ENCODE results near the gene TMEM107. TPM values are rescaled to one million over a fixed set of nuclear protein-coding genes. Genes with fewer than 3 reads are reported as not detected.

TMEM107 gene
- total RNA-seq (2021), result 11.3 to 17.2 TPM (median 11.9 TPM) in 3 replicates
- percentile 77 among the genes with signal in this experiment for Bru-seq, nascent RNA
- long read RNA-seq, experiment 1, transcript TMEM107-204 (5 exons, 747 nt), result major isoform, 5 of 14 reads
- long read RNA-seq, experiment 1, partial matches to known transcripts, result 2 of 14 reads
- long read RNA-seq, experiment 1, other reads (novel, unspliced or antisense), result 3 of 14 reads
- long read RNA-seq, experiment 2, partial matches to known transcripts, result 0 of 5 reads
- long read RNA-seq, experiment 2, other reads (novel, unspliced or antisense), result 1 of 5 reads
- long read RNA-seq, experiment 3, partial matches to known transcripts, result 2 of 9 reads
- long read RNA-seq, experiment 3, other reads (novel, unspliced or antisense), result 1 of 9 reads

GRCh38 chr17:8176197-8176940 lies at the start of gene TMEM107:
TMEM107 (minus strand) TSS chr17:8176380; CDS start chr17:8176286, 94 bp downstream.
- DNase-seq (ENCODE audit: low spot score), result peak; percentile 93
- H3K36me3 Mint-ChIP-seq, result no peaks in the 10 kb centered on the region
- no peaks in the 10 kb centered on the region for H3K27me3 Mint-ChIP-seq (ENCODE audit: low read depth)
- H3K4me1 Mint-ChIP-seq, result peaks cover 31% of the 10 kb centered on the region
- no peaks in the 10 kb centered on the region for H3K9me3 Mint-ChIP-seq
- H3K27ac Mint-ChIP-seq, result peak within 1 kb of the TSS; percentile 91
- TF ChIP-seq, protein P1, sequence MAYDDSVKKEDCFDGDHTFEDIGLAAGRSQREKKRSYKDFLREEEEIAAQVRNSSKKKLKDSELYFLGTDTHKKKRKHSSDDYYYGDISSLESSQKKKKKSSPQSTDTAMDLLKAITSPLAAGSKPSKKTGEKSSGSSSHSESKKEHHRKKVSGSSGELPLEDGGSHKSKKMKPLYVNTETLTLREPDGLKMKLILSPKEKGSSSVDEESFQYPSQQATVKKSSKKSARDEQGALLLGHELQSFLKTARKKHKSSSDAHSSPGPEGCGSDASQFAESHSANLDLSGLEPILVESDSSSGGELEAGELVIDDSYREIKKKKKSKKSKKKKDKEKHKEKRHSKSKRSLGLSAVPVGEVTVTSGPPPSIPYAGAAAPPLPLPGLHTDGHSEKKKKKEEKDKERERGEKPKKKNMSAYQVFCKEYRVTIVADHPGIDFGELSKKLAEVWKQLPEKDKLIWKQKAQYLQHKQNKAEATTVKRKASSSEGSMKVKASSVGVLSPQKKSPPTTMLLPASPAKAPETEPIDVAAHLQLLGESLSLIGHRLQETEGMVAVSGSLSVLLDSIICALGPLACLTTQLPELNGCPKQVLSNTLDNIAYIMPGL (CRISPR knock-in tag; IDR thresholded peaks at IDR 0.05), result peak; percentile 34; the same call in 1 of the 2 replicates
- TF ChIP-seq MYBL2 (CRISPR knock-in tag; IDR thresholded peaks at IDR 0.05) (peak; percentile 79; the same call in 1 of the 2 replicates), NFE2L1 (CRISPR knock-in tag; IDR thresholded peaks at IDR 0.05) (no peak), FOXP1 (CRISPR knock-in tag; IDR thresholded peaks at IDR 0.05; ENCODE audit: borderline replicate concordance) (peak; percentile 18; the same call in 1 of the 2 replicates), SP1 (CRISPR knock-in tag; conservative IDR thresholded peaks at IDR 0.05) (peak; percentile 69), IRF2 (CRISPR knock-in tag; IDR thresholded peaks at IDR 0.05; ENCODE audit: borderline replicate concordance, low read depth) (no peak), ZNF138 (CRISPR knock-in tag; conservative IDR thresholded peaks at IDR 0.05) (no peak), CBFB (CRISPR knock-in tag; IDR thresholded peaks at IDR 0.05; ENCODE audit: low read depth) (no peak)
- TF ChIP-seq, protein P2, sequence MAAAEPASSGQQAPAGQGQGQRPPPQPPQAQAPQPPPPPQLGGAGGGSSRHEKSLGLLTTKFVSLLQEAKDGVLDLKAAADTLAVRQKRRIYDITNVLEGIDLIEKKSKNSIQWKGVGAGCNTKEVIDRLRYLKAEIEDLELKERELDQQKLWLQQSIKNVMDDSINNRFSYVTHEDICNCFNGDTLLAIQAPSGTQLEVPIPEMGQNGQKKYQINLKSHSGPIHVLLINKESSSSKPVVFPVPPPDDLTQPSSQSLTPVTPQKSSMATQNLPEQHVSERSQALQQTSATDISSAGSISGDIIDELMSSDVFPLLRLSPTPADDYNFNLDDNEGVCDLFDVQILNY (CRISPR knock-in tag; IDR thresholded peaks at IDR 0.05), result peak; percentile 90; the same call in 1 of the 2 replicates
- TF ChIP-seq, protein P3, sequence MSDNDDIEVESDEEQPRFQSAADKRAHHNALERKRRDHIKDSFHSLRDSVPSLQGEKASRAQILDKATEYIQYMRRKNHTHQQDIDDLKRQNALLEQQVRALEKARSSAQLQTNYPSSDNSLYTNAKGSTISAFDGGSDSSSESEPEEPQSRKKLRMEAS (CRISPR knock-in tag; IDR thresholded peaks at IDR 0.05), result peak; percentile 72
- CTCF ChIA-PET, result interaction anchor here (0.6 to 1.4 kb wide), 4 partner anchors 13 to 116 kb away, joined by 3 read pairs; no protein-coding TSS in a partner anchor
- ATAC-seq, result peak; percentile 70
- POLR2A ChIA-PET, result interaction anchor here (0.5 to 1.2 kb wide), 2 partner anchors 18 to 31 kb away, joined by 3 read pairs; no protein-coding TSS in a partner anchor
- peak within 1 kb of the TSS; percentile 85 for H3K4me3 Mint-ChIP-seq

DNA sequence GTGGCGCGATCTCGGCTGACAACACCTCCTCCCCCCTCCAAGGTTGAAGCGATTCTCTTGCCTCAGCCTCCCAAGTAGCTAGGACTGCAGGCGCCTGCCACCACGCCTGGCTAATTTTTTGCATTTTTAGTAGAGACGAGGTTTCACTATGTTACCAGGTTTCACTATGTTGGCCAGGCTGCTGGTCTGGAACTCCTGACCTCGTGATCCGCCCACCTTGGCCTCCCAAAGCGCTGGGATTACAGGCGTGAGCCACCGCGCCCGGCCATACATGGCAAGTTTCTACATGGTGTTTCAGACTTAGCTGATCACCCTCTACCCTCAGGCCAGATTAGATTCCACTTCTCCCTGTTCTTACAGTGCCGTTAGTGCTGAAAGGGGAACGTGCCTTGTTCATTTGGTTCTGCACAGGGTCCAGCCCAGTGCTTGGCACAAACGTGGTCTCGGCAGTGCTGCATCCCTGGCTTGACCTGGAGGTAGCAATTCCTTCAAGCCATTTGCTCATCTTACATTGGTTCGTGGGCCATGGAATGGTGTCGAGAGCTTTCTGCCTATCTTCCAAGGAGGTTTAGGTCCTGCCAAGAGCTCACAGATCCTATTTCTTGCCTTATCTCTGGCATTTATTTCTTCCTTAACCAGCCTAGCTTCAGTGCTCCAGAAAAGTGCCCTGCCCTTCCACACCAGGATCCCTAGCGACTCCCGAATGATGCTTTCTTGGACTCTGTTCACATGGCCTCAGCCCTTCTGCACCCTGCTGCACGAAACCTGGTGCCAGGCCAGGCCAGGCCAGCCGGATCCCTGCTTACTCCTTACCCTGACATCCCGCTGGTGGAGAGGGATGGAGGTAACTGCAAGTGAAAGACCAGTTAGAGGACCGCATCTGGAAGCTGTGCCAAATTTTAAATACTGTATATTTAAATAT lies 49.0 kb upstream of the TMEM107 start:
- no peak for ATAC-seq
- Mint-ChIP-seq H3K36me3 (peaks cover 20% of the 10 kb centered on the region), H3K4me3 (peak overlapping the region; percentile 99), H3K9me3 (no peaks in the 10 kb centered on the region), H3K4me1 (peaks cover 15% of the 10 kb centered on the region), H3K27ac (peak overlapping the region; percentile 91), H3K27me3 (ENCODE audit: low read depth) (peaks cover 7% of the 10 kb centered on the region)
- POLR2A ChIA-PET, result interaction anchor here (0.6 to 4.6 kb wide), 5 partner anchors 15 to 35 kb away, joined by 5 to 31 read pairs (median 6); partner anchors contain the start of genes AURKB, BORCS6, CTC1 and PFAS
- TF ChIP-seq, protein P4, sequence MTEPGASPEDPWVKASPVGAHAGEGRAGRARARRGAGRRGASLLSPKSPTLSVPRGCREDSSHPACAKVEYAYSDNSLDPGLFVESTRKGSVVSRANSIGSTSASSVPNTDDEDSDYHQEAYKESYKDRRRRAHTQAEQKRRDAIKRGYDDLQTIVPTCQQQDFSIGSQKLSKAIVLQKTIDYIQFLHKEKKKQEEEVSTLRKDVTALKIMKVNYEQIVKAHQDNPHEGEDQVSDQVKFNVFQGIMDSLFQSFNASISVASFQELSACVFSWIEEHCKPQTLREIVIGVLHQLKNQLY (CRISPR knock-in tag; IDR thresholded peaks at IDR 0.05), result no peak
- peak; percentile 93 for TF ChIP-seq ZNF121 (CRISPR knock-in tag; IDR thresholded peaks at IDR 0.05)
- CTCF ChIA-PET, result interaction anchor here (0.7 to 1.1 kb wide), 3 partner anchors 15 to 101 kb away, joined by 3 read pairs; partner anchors contain the start of gene RANGRF
- DNase-seq (ENCODE audit: low spot score), result no peak

All from WTC11 (cell line).